Kidney epithelial cell (primary cell): Measurements from ENCODE around the gene PIWIL4. TPM values are rescaled to one million over a fixed set of nuclear protein-coding genes. Genes with fewer than 3 reads are reported as not detected.

Experiments
- DNase-seq: peaks from one replicate; pipeline ENCODE4 v3.0.0-alpha.2; 2010; ENCODE audit warnings: low read depth
- H3K27me3 ChIP-seq: 2 replicates; pipeline ENCODE4 v1.6.0; 2011; ENCODE audit warnings: low read length; ENCODE audit not compliant: control insufficient read depth, insufficient read depth
- H3K36me3 ChIP-seq: 2 replicates; pipeline ENCODE4 v1.5.1; 2011; ENCODE audit warnings: low read length; ENCODE audit not compliant: control insufficient read depth, insufficient read depth
- H3K4me3 ChIP-seq: 2 replicates; pipeline ENCODE4 v1.5.1; 2011; ENCODE audit warnings: low read depth, mild to moderate bottlenecking, control low read depth, low read length
- CTCF ChIP-seq: IDR thresholded peaks from 2 replicates; pipeline ENCODE4 v1.5.1; 2011; ENCODE audit warnings: mild to moderate bottlenecking, moderate library complexity, low read length, control low read depth, inconsistent platforms; ENCODE audit not compliant: insufficient read depth, poor library complexity, severe bottlenecking
- total RNA-seq: library from RNA; depleted of rRNA; stranded (reverse); fragments of >200 nt; gene quantifications from 2 replicates; pipeline ENCODE4 v1.2.3, GENCODE V29; 2015

PIWIL4 gene
- total RNA-seq, 1 donor from 2014 or later, result 3.7 TPM

- Histone ChIP-seq H3K4me3 (no peak overlapping the region), H3K36me3 (no peaks in the 10 kb centered on the region), H3K27me3 (no peaks in the 10 kb centered on the region)
- no peak for TF ChIP-seq CTCF
- DNase-seq, result peak; percentile 56
Observed at GRCh38 chr11:94525546-94526324, 41.4 kb upstream of the PIWIL4 start.

GRCh38 chr11:94526645-94527438, 40.3 kb upstream of the PIWIL4 start:
- DNase-seq, result no peak
- Histone ChIP-seq H3K4me3 (no peak overlapping the region), H3K27me3 (no peaks in the 10 kb centered on the region), H3K36me3 (no peaks in the 10 kb centered on the region)
- TF ChIP-seq CTCF, result no peak

GRCh38 chr11:94528551-94528950, 38.6 kb upstream of the PIWIL4 start:
- no peak for TF ChIP-seq CTCF
- Histone ChIP-seq H3K36me3 (no peaks in the 10 kb centered on the region), H3K4me3 (no peak overlapping the region), H3K27me3 (no peaks in the 10 kb centered on the region)
- DNase-seq, result no peak

GRCh38 chr11:94532211-94532610, 35.0 kb upstream of the PIWIL4 start:
- TF ChIP-seq CTCF, result no peak
- DNase-seq, result no peak
- H3K36me3 ChIP-seq, result no peaks in the 10 kb centered on the region
- H3K4me3 ChIP-seq, result no peak overlapping the region
- no peaks in the 10 kb centered on the region for H3K27me3 ChIP-seq

GRCh38 chr11:94533206-94533605, 34.0 kb upstream of the PIWIL4 start:
- no peak for DNase-seq
- TF ChIP-seq CTCF, result no peak
- H3K36me3 ChIP-seq, result no peaks in the 10 kb centered on the region
- H3K27me3 ChIP-seq, result no peaks in the 10 kb centered on the region
- no peak overlapping the region for H3K4me3 ChIP-seq
